Raji (cell line): Measurements from ENCODE around the gene ENO4.

ENCODE experiments used
- POLR2A ChIP-seq: IDR thresholded peaks from 2 replicates; pipeline ENCODE4 v1.6.1; 2011; ENCODE audit warnings: low read depth, low read length, control low read depth; ENCODE audit not compliant: insufficient read depth

Gene ENO4

DNA sequence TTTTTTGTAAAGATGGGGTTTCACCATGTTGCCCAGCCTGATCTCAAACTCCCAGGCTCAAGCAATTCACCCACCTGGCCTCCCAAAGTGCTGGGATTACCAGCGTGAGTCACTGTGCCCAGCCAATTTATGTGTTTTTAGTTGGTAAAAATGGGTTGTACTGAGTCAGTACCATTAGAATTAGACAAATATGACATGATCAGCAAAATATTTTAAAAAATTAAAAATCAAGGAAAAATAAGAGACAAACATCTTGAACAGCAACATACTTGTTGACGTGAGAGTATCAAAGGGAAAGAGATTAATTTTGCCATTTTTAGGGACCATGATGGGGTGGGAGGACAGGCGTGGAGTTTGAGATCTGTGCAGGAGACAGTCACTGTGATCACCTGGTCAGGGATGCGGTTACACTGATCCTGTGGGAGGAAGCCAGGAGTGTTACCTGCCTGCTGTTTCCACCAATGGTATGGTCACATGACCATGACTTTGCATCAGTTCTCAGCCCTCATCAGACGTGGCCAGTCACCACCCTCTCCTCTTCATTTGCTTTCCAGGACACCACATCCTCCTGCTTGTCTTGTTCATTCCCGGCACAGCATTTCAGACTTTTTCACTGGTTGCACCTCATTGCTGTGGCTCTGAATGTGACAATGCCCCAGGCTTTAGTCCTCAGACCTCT, 29.2 kb upstream of the ENO4 start:
- no peak for TF ChIP-seq POLR2A

DNA sequence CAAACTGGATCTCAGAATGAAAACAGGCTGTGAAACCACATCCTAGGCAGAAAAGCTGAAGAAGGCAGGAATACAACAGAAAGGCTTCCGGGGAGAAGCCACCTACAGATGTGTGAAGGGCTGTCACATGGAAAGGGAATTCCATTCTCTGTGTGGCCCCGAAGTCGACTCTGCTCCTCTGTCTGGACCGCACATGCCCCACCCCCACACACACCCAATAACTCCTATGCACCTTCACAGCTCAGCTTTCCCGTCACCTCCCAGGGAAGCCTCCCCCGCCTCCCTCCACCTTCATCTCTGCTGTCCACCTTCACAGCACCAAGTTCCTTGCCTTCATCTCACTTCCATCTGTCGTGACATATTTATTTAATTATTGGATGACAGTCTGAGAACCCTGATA, 23.4 kb upstream of the ENO4 start:
- TF ChIP-seq POLR2A = no peak

DNA sequence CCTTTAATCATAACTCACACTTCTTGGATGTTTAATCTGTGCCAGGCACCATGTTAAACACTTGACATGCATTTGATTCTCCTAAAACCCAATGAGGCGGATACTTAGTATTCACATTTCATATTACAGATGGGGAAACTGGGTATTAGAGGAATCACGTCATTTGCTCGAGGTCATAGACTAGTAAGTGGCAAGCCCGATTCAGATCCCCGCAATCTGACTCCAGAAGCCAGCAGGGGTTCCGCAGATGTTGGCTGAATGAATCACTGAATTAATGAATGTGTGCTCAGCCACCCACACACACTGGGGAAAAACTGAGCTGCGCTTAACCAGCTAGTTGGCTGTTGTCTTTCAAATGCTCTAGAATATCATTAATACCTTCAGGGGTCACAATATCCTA, 22.5 kb upstream of the ENO4 start:
- TF ChIP-seq POLR2A = no peak

DNA sequence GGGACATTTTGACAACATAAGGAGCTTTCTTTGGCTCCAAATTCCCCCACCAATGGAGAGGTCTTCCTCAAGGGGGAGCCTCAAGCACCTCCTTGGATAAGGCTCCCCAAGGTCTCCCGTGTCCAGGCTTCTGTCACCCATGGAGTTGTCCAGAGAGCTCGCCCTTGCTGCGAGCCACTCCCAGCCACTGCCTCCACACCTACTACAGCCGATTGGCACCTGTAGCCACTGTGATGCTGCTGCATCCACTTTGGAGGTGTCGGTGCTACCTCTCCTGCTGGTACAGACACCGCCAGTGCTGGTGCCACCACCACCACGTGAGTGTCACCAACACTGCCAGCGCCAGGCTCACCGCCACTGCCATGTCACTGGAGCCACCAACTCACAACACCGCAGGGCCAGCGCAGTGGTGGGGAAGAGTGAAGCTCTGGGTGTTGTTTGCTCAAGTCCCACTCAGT, 22.1 kb upstream of the ENO4 start:
- no peak for TF ChIP-seq POLR2A

DNA sequence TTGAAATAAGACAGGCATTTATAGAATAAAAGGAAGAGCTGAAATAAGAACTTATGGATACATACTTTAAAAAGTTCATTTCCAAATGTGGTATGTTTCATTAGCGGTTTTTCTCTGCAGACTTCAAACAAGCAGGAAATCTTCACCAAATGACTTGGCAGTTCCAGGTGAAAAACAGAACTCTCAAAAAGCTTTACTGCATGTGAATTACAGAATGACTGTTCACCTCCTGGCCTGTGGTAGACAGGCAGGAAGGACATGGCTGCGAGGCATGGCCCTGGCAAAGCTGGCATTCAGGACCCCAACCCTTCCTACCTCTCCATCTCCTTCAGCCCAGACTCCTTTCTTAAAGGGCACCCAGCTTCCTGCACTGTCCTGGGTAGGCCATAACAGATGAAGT, 21.2 kb upstream of the ENO4 start:
- TF ChIP-seq POLR2A = no peak

DNA sequence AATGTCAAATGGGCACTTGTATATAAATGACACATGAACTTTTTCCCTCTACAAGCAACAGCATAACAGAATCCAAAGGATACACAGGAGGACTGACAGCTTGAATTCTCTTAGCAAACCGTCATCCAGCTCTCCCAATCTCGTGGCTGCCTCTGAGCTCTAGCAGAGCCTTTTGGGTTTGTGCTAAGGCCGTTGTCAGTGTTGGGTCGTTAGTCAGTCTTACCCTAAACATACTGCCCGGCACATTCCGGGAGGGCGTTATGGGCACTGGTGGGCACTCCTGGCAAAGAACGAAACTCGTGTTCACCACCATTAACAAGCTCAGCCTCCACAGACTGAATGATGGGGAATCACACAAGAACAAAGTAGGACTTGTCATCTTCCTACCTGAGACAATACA, 19.6 kb upstream of the ENO4 start:
- TF ChIP-seq POLR2A = no peak

DNA sequence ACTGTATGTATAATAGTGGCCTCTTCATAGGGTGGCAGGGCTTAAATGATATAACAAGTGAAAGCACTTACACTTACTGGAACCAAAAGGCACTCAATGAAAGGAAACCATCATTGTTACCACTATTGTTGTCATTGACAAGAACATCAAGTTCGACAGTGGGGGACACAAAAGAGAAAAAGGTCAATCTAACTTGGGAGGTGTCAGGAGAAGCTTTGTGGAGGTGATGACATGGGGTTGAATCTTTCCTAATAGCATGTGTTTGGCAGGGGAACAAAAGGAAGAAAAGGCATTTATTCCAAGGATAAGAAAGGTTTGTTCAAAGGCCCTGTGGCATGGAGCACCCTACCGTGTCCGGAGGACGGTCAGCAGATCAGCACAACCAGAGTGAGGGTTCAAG, 18.2 kb upstream of the ENO4 start:
- TF ChIP-seq POLR2A = no peak

DNA sequence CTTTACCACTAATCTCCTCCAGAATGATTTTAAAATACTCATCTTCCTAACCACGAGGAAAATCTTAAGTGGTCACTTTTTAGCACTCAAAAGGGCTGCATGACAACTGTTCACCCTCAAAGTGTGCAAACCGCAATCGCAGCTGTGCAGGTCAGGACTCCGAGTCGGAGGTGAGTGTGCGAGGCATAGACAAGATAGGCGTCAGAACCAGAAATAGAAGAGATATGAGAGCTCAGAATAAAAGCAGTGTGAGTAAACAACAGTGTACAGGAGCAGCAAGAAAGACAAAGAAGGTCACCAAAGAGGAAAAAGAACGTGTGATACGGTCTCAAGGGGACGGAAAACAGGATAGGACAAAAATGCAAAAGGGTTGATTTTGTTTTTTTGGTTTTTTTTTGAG, 17.5 kb upstream of the ENO4 start:
- TF ChIP-seq POLR2A = no peak

DNA sequence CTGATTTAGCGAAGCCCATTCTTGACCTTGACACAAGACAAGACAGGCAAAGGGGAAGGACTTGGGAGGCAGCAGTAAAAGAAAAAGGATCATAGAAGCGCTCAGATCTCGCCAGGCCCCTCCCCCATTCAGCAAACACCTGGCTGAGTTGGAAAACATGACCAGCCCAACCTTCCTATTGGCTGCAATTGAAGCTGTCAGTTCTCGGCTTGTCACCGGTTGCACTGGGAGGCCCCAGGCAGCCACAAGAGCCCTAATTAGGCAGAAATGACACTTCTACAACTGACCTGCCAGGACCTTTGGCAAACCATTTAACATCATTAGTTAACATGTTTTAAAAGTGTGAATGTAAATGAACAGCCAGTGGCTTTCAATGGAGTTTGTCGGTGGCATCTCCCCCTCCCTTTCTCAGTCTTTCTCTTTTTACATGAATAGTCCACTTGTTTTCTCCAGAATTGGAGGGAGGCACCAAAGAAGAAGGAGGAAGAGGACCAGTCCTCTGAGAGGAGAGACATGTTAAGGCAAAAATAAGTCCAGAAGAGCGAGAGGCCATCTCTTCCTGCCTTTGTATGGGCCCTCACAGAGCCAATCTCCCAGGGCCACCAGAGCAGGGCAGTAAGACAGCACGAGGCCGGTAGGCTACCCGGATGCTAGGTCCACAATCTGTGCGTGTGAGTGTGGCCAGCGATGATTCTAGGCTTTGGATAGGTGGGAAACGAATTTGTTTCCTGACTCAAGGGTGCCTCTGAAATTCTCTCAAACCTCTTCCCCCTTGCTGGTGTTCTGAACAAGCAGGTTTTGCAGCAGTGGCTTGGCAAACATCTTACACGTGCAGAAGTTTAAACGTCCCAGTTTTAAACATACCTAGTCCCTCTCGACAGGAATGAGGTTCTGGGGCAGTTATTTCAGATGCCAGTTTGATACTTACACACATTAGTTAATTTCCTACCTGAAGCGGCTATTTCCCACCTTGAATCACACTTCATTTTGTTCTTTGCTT, 15.0 kb upstream of the ENO4 start:
- no peak for TF ChIP-seq POLR2A

DNA sequence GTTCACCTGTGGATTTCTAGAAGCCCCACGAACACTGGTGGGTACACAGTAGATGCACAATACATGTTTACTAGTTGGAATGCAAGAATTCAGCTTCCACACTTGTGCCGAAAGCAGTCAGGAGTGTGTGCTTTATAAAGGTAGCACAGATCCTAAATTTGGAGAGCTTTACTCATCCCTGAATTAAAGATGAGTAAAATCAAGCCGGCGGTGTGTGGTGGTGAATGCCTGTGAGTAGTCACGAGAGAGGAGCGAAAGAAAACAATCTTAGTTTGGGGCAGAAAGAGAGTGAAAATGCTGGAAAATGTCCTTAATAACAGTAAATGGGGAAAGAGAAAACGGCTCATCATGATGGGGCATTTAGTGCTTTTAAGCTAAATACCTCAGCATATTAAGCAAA, 13.6 kb upstream of the ENO4 start:
- TF ChIP-seq POLR2A = no peak

DNA sequence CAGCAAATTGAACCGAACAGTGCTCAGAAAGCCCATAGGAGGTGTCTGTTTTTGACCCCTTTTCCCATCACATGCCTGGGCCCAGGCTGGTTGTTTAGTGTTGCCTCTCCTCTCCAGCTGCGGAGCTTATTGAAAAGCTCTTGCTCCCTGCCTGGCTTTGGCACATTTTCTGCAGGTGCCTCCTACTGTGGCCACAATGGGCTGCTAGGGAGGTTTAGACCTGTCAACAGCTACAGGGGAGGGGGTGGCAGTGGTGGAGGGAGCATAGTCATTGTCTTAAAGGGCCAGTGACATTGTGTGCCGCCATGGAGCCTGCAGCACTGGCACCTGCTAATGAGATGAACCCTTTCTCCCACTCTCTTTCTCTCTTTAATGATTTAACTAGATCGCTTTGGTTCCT, 13.2 kb upstream of the ENO4 start:
- TF ChIP-seq POLR2A = no peak

DNA sequence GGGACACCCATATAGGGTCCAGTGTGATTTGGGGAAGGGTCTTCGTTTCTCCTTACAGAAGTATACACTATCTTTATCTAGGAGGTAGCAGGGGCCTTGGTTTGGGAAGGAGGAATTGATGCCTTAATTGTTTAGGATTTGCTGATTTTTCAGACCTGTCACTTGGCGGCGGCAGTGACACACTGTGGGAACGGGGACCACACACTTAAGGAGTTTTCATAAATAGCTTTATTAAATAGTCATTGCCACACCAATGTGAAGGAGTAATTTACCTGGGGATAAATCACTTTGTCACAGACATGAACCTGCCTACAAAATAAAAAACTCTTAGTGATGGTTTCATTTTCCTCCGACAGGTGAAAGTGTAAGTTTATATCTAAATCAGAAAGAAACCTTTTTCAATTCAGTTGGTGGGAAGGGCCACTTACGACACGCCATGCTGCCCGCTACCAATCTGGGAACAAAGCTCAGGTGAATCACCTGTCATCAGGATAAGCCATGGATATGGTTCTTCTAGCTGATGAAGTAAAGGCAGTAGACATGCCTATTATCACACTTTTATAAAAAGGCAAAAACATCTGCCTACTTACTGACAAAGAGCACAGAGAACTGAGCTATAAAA, 12.3 kb upstream of the ENO4 start:
- no peak for TF ChIP-seq POLR2A

DNA sequence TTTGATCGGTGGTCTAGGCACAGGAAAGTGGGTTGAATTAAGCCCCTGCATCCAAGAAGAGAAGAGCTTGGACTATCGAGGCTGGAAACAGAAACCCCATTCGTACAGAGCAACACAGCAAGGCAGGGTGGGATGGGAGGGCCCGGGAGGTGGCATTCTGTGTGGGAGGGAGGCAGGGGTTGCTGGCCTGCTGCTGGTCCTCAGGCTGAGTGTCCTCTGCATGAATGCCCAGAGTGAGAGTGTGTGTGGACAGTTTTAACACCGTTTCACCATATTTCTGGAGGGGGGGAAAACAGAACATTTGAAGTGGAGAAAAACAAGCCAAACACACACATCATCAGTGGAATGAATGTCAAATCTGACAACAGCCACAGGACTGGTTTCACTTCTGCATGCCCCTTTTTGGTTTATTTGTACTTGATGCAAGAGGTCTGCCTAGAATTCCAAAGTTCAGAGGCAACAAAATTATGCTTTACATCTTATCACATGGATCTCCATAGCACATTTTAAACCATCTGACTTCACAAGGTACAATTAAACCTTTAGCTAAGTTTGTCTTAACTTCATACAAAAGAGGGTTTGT, 11.1 kb upstream of the ENO4 start:
- no peak for TF ChIP-seq POLR2A

DNA sequence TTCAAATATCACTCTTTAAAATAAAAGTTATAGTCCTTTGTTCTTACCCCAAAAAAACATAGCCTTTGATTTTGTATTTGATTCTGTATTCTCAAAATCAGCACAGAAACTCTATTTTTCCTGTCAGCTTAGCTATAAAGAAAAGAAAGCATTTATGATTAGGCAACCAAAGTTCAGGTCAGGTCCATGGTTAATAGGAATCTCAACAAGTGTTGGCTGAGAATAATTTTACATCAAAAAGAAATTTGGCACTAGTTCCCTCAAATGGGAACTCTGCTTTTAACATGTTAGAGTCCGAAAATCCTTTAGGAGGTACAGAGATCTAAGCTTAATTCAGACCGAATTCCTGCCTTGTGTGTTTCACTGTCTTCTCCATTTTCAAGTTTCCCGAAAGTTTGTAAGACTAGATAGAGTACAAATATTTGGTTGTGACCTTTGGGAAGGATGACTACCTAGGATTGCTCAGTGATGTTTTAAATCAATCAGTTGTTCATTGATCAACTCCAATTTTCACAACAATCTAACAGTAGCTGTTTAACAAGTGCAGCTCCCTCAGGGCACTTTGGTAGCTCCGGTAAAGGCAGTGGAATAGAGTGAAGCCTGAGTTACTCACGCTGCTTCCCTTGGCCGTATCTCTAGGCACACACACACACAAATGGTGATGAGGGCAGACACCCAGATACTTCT, 8.8 kb upstream of the ENO4 start:
- TF ChIP-seq POLR2A = no peak

DNA sequence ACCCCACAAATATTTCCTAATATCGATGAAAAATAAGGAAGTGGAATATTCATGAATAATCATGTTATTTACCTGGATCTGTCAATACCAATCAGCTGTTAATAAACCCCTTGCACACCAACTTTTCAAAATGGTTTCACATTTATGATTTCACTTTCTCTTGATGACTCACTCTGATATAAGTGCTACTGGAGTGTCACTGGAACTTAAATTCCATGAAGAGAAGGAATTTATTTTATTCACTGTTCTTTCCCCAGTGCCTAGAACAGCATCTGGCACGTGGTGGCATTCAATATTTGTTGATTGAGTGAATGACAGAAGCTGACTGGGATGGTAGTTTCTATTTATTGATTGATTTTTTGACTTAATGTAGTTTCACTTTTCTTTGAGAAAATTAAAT, 3.5 kb upstream of the ENO4 start:
- TF ChIP-seq POLR2A = no peak
